ENCODE results near the gene ANGPTL3.
"Not testable (repeated sequence)": the region's sequence is repeated elsewhere in the genome, so short reads cannot be mapped to it uniquely, and the experiment has no call there.

The ANGPTL3 gene

GRCh38 chr1:62597281-62597680, at the start of gene ANGPTL3:
Gene ANGPTL3 (plus strand): TSS chr1:62597520. CDS start chr1:62597567, 47 bp downstream.
- DNase-seq (ENCODE audit: low spot score), result no peak

GRCh38 chr1:62561306-62561705, 36.0 kb upstream of the ANGPTL3 start:
- DNase-seq (ENCODE audit: low spot score), result no peak

GRCh38 chr1:62567182-62567581, 30.1 kb upstream of the ANGPTL3 start:
- DNase-seq (ENCODE audit: low spot score), result not testable (repeated sequence)

- DNase-seq (ENCODE audit: low spot score), result not testable (repeated sequence)
These were observed 29.4 kb upstream of the ANGPTL3 start for GRCh38 chr1:62567926-62568325.

- not testable (repeated sequence) for DNase-seq (ENCODE audit: low spot score)
These were observed 25.8 kb upstream of the ANGPTL3 start for GRCh38 chr1:62571517-62571916.

- no peak for DNase-seq (ENCODE audit: low spot score)
These were observed 24.8 kb upstream of the ANGPTL3 start for GRCh38 chr1:62572476-62572875.

GRCh38 chr1:62573675-62574074, 23.6 kb upstream of the ANGPTL3 start:
- no peak for DNase-seq (ENCODE audit: low spot score)

GRCh38 chr1:62585469-62586155, 11.7 kb upstream of the ANGPTL3 start:
- no peak for DNase-seq (ENCODE audit: low spot score)

GRCh38 chr1:62588000-62588399, 9.3 kb upstream of the ANGPTL3 start:
- DNase-seq (ENCODE audit: low spot score), result no peak

- no peak for DNase-seq (ENCODE audit: low spot score)
These were observed 8.0 kb upstream of the ANGPTL3 start for GRCh38 chr1:62589321-62589720.

- no peak for DNase-seq (ENCODE audit: low spot score)
These were observed 6.9 kb upstream of the ANGPTL3 start for GRCh38 chr1:62590255-62590969.

- no peak for DNase-seq (ENCODE audit: low spot score)
These were observed 6.4 kb upstream of the ANGPTL3 start for GRCh38 chr1:62590970-62591368.

GRCh38 chr1:62593825-62594394, 3.4 kb upstream of the ANGPTL3 start:
- no peak for DNase-seq (ENCODE audit: low spot score)

- no peak for DNase-seq (ENCODE audit: low spot score)
These were observed 1.7 kb upstream of the ANGPTL3 start for GRCh38 chr1:62595647-62596046.

GRCh38 chr1:62599044-62599443, 1.7 kb downstream of the ANGPTL3 start:
- no peak for DNase-seq (ENCODE audit: low spot score)

GRCh38 chr1:62601457-62601856, 4.1 kb downstream of the ANGPTL3 start:
- DNase-seq (ENCODE audit: low spot score), result no peak

- DNase-seq (ENCODE audit: low spot score), result no peak
These were observed 11.6 kb downstream of the ANGPTL3 start for GRCh38 chr1:62608905-62609304.

GRCh38 chr1:62610588-62610987, 13.3 kb downstream of the ANGPTL3 start:
- not testable (repeated sequence) for DNase-seq (ENCODE audit: low spot score)

- no peak for DNase-seq (ENCODE audit: low spot score)
These were observed 15.4 kb downstream of the ANGPTL3 start for GRCh38 chr1:62612770-62613169.

GRCh38 chr1:62613325-62613727, 16.0 kb downstream of the ANGPTL3 start:
- DNase-seq (ENCODE audit: low spot score), result no peak

- no peak for DNase-seq (ENCODE audit: low spot score)
These were observed 16.6 kb downstream of the ANGPTL3 start for GRCh38 chr1:62613890-62614289.

GRCh38 chr1:62621907-62622306, 24.6 kb downstream of the ANGPTL3 start:
- peak; percentile 39 for DNase-seq (ENCODE audit: low spot score)

GRCh38 chr1:62625415-62625814, 28.1 kb downstream of the ANGPTL3 start:
- DNase-seq (ENCODE audit: low spot score), result no peak

Measured in HuH-7 (cell line).